Measurements from ENCODE around the gene GFM1.

DNA sequence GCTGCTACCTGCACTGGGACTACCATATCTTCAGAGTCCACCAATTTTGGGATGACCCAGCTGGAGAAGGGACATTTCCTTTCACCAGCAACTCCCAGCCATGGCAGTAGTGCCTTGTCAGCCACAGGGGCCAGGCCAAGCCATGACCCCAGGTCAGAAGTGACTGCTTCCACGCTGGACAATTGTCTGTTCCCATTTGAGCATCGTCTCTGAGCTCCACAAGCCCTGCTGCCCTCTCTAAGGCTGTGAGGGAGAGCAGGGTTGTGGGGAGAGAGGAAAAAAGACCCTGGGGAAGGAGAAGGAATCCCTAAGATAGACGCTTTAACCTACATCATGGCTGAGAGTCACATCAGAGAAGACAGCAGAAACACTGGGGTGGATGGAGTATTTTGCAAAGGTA is 95.3 kb downstream of the GFM1 start:
- TF ChIP-seq, protein P1, sequence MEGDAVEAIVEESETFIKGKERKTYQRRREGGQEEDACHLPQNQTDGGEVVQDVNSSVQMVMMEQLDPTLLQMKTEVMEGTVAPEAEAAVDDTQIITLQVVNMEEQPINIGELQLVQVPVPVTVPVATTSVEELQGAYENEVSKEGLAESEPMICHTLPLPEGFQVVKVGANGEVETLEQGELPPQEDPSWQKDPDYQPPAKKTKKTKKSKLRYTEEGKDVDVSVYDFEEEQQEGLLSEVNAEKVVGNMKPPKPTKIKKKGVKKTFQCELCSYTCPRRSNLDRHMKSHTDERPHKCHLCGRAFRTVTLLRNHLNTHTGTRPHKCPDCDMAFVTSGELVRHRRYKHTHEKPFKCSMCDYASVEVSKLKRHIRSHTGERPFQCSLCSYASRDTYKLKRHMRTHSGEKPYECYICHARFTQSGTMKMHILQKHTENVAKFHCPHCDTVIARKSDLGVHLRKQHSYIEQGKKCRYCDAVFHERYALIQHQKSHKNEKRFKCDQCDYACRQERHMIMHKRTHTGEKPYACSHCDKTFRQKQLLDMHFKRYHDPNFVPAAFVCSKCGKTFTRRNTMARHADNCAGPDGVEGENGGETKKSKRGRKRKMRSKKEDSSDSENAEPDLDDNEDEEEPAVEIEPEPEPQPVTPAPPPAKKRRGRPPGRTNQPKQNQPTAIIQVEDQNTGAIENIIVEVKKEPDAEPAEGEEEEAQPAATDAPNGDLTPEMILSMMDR (IDR thresholded peaks at IDR 0.05): no peak
- no peak for TF ChIP-seq POLR2A (IDR thresholded peaks at IDR 0.05; ENCODE audit: low read depth)
